ENCODE measurements around the gene ANKS1B. TPM values are rescaled to one million over a fixed set of nuclear protein-coding genes. Genes with fewer than 3 reads are reported as not detected.

ANKS1B gene
- polyA plus RNA-seq, 3 donors: not detected

- WGBS (ENCODE audit: insufficient coverage): no CpG with 5 or more reads among the region's 2 CpGs
- peaks cover 0 to 2% (median 0%) of the 10 kb centered on the region in 7 donors for H3K9me3 Mint-ChIP-seq
- H3K4me3 Mint-ChIP-seq: no peak overlapping the region
- no peak for DNase-seq
- Histone ChIP-seq H3K4me2 (replicated peaks; ENCODE audit: extremely low read depth, low read length, poor library complexity, severe bottlenecking) (no peak overlapping the region), H3K9me3 (replicated peaks in 1 of 2; ENCODE audit: control insufficient read depth in 1 of 2, insufficient read depth in 1 of 2, low read length in 2 of 2) (peaks cover 0 to 1% of the 10 kb centered on the region in 2 donors), H3K4me3 (replicated peaks in 1 of 3; ENCODE audit: low read depth in 2 of 3, low read length in 3 of 3) (no peak overlapping the region), H3K9ac (ENCODE audit: insufficient read depth, low read length, poor library complexity, severe bottlenecking) (no peak overlapping the region), H3K79me2 (ENCODE audit: insufficient read depth, low read length) (no peaks in the 10 kb centered on the region), H4K20me1 (ENCODE audit: insufficient read depth, low read length) (no peaks in the 10 kb centered on the region), H3K4me1 (ENCODE audit: control insufficient read depth in 1 of 2, insufficient read depth in 2 of 2, low read length in 2 of 2) (no peaks in the 10 kb centered on the region), H3K27me3 (ENCODE audit: control insufficient read depth in 2 of 2, insufficient read depth in 2 of 2, low read length in 2 of 2) (no peaks in the 10 kb centered on the region), H3K27ac (ENCODE audit: low read depth in 1 of 2, low read length in 2 of 2) (no peak overlapping the region), H2AFZ (ENCODE audit: insufficient read depth, low read depth, low read length, poor library complexity, severe bottlenecking) (no peak overlapping the region), H3K36me3 (replicated peaks in 1 of 2; ENCODE audit: control insufficient read depth in 1 of 2, insufficient read depth in 2 of 2, low read length in 2 of 2) (no peaks in the 10 kb centered on the region)
- no peak for TF ChIP-seq CTCF (IDR thresholded peaks at IDR 0.05)
- H3K4me1 Mint-ChIP-seq: no peaks in the 10 kb centered on the region
- no peaks in the 10 kb centered on the region for H3K27me3 Mint-ChIP-seq (ENCODE audit: low read depth in 3 of 3)
- no peaks in the 10 kb centered on the region for H3K36me3 Mint-ChIP-seq
- intact Hi-C loops (cut with micrococcal nuclease): no loop called here
- H3K27ac Mint-ChIP-seq: no peak overlapping the region
Measured at GRCh38 chr12:99745895-99746294, 238.8 kb downstream of the ANKS1B start.

DNA sequence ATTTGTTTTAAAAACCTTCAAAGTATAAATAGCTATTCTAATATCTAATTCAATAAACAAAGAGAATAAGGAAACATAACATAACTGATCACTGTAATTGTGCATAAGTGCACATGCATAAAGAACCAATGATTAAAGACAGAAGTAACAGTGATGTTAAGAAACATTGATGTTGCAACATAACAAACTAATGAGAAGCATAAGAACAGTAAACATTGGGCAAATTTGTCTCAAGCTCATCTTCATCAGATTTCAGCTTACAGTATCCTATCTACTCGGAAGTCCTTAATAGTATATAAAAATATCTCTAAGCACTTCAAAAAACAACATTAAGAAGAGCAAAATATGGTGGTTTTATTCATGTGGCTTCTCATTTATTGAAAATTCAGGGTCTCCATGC lies 239.6 kb downstream of the ANKS1B start:
- no peaks in the 10 kb centered on the region for H3K4me1 ChIP-seq (ENCODE audit: control insufficient read depth in 1 of 2, insufficient read depth in 2 of 2, low read length in 2 of 2)
- no peaks in the 10 kb centered on the region for H3K36me3 Mint-ChIP-seq
- H3K27ac ChIP-seq (ENCODE audit: low read depth in 1 of 2, low read length in 2 of 2): no peak overlapping the region
- no peak overlapping the region for H3K9ac ChIP-seq (ENCODE audit: insufficient read depth, low read length, poor library complexity, severe bottlenecking)
- peaks cover 0 to 5% of the 10 kb centered on the region in 2 donors for H3K9me3 ChIP-seq (replicated peaks in 1 of 2; ENCODE audit: control insufficient read depth in 1 of 2, insufficient read depth in 1 of 2, low read length in 2 of 2)
- TF ChIP-seq CTCF (IDR thresholded peaks at IDR 0.05): no peak
- no peaks in the 10 kb centered on the region for H3K27me3 Mint-ChIP-seq (ENCODE audit: low read depth in 3 of 3)
- intact Hi-C loops (cut with micrococcal nuclease): no loop called here
- H3K4me3 Mint-ChIP-seq: no peak overlapping the region
- H3K27me3 ChIP-seq (ENCODE audit: control insufficient read depth in 2 of 2, insufficient read depth in 2 of 2, low read length in 2 of 2): no peaks in the 10 kb centered on the region
- no peak for DNase-seq
- no peaks in the 10 kb centered on the region for H3K4me1 Mint-ChIP-seq
- peaks cover 0 to 7% (median 3%) of the 10 kb centered on the region in 7 donors for H3K9me3 Mint-ChIP-seq
- WGBS (ENCODE audit: insufficient coverage): no CpG with 5 or more reads among the region's 1 CpG
- H3K79me2 ChIP-seq (ENCODE audit: insufficient read depth, low read length): no peaks in the 10 kb centered on the region
- H3K27ac Mint-ChIP-seq: no peak overlapping the region
- H3K4me3 ChIP-seq (replicated peaks in 1 of 3; ENCODE audit: low read depth in 2 of 3, low read length in 3 of 3): no peak overlapping the region
- H4K20me1 ChIP-seq (ENCODE audit: insufficient read depth, low read length): no peaks in the 10 kb centered on the region
- no peak overlapping the region for H3K4me2 ChIP-seq (replicated peaks; ENCODE audit: extremely low read depth, low read length, poor library complexity, severe bottlenecking)
- H3K36me3 ChIP-seq (replicated peaks in 1 of 2; ENCODE audit: control insufficient read depth in 1 of 2, insufficient read depth in 2 of 2, low read length in 2 of 2): no peaks in the 10 kb centered on the region
- H2AFZ ChIP-seq (ENCODE audit: insufficient read depth, low read depth, low read length, poor library complexity, severe bottlenecking): no peak overlapping the region

All from CD14-positive monocyte (primary cell).